H1 (cell line): ENCODE data around the gene NAA25. TPM values are rescaled to one million over a fixed set of nuclear protein-coding genes. Genes with fewer than 3 reads are reported as not detected.

Experiments
- CTCF ChIA-PET: fragments of 300-600 bp; sonication (Branson Sonifier 250); formaldehyde crosslinking; loops from one replicate; lab custom pipeline; 2021; ENCODE audit not compliant: partially characterized antibody; lab: Charles Lee
- POLR2A ChIA-PET: fragments of 300-600 bp; sonication (Branson Sonifier 250); formaldehyde crosslinking; loops from one replicate; lab custom pipeline; 2021; ENCODE audit warnings: inconsistent platforms; ENCODE audit not compliant: partially characterized antibody; lab: Charles Lee
- DNase-seq, 2 experiments: peaks; one replicate each; pipeline versions ENCODE4 v3.0.0 to v3.0.0-alpha.2; 2010 to 2022; ENCODE audit warnings: low spot score in 2 of 2, low read depth in 1 of 2, mixed read lengths in 1 of 2
- FAIRE-seq: peaks from 2 replicates; lab custom pipeline; 2011; peaks lifted over from hg19 to GRCh38; lab: Jason Lieb, UNC
- H2AFZ ChIP-seq: 2 replicates; pipeline ENCODE4 v1.8.1; 2012; ENCODE audit warnings: low read length, inconsistent platforms
- H2AK5ac ChIP-seq: 2 replicates; pipeline ENCODE4 v1.6.1; 2013; ENCODE audit warnings: low read depth, low read length
- H2BK120ac ChIP-seq: replicated peaks from 2 replicates; pipeline ENCODE3; 2013; ENCODE audit warnings: low read depth, low read length, inconsistent platforms
- H2BK12ac ChIP-seq: 2 replicates; pipeline ENCODE4 v1.6.1; 2013; ENCODE audit warnings: low read depth, low read length
- H2BK15ac ChIP-seq: 2 replicates; pipeline ENCODE4 v1.6.1; 2013; ENCODE audit warnings: low read length
- H2BK20ac ChIP-seq: 2 replicates; pipeline ENCODE4 v1.6.1; 2013; ENCODE audit warnings: low read length
- H2BK5ac ChIP-seq: 2 replicates; pipeline ENCODE4 v1.6.1; 2013; ENCODE audit warnings: low read depth, low read length
- H3K14ac ChIP-seq: 2 replicates; pipeline ENCODE4 v1.6.1; 2013; ENCODE audit warnings: inconsistent platforms; ENCODE audit not compliant: insufficient read length
- H3K18ac ChIP-seq: 2 replicates; pipeline ENCODE4 v1.6.1; 2013; ENCODE audit warnings: low read length; ENCODE audit errors: extremely low read depth
- H3K23ac ChIP-seq: 2 replicates; pipeline ENCODE4 v1.6.1; 2013; ENCODE audit warnings: inconsistent platforms; ENCODE audit not compliant: insufficient read length
- H3K23me2 ChIP-seq: 2 replicates; pipeline ENCODE4 v1.6.1; 2013; ENCODE audit warnings: low read depth, low read length
- H3K27ac ChIP-seq: 2 replicates; pipeline ENCODE4 v1.6.1; 2011; ENCODE audit warnings: low read depth, low read length, inconsistent platforms
- H3K27me3 ChIP-seq, 4 experiments: replicated peaks in 1 of 4; 1 replicate in 1 of 4; 2 replicates in 3 of 4; pipeline versions ENCODE4 v1.6.1 to v1.8.1; 2011 to 2013; ENCODE audit warnings: low read length in 3 of 4, mild to moderate bottlenecking in 3 of 4, inconsistent platforms in 2 of 4, mixed read lengths in 2 of 4, moderate library complexity in 1 of 4; ENCODE audit not compliant: control insufficient read depth in 3 of 4, insufficient read depth in 3 of 4; ENCODE audit errors: extremely low read depth in 1 of 4
- H3K36me3 ChIP-seq, 4 experiments: 2 replicates each; pipeline versions ENCODE4 v1.6.1 to v1.8.1; 2011 to 2013; ENCODE audit warnings: mild to moderate bottlenecking in 4 of 4, low read length in 3 of 4, moderate library complexity in 2 of 4, control low read depth in 1 of 4, inconsistent platforms in 1 of 4; ENCODE audit not compliant: insufficient read depth in 4 of 4, control insufficient read depth in 2 of 4
- H3K4ac ChIP-seq: replicated peaks from 2 replicates; pipeline ENCODE3; 2013; ENCODE audit warnings: low read length, low read depth, mixed read lengths, inconsistent platforms; ENCODE audit not compliant: insufficient read length
- H3K4me1 ChIP-seq, 4 experiments: replicated peaks in 1 of 4; 1 replicate in 1 of 4; 2 replicates in 3 of 4; pipeline versions ENCODE4 v1.6.1 to v1.8.1; 2011 to 2013; ENCODE audit warnings: low read length in 3 of 4, inconsistent platforms in 2 of 4, mixed read lengths in 1 of 4; ENCODE audit not compliant: insufficient read depth in 4 of 4, control insufficient read depth in 3 of 4
- H3K4me2 ChIP-seq, 2 experiments: 2 replicates each; pipeline versions ENCODE4 v1.6.1 to v1.8.1; 2011 to 2013; ENCODE audit warnings: low read depth in 2 of 2, low read length in 2 of 2, control low read depth in 1 of 2, inconsistent platforms in 1 of 2, mild to moderate bottlenecking in 1 of 2; ENCODE audit not compliant: insufficient read depth in 1 of 2
- H3K4me3 ChIP-seq, 4 experiments: fragments of 200-600, 300-600 bp in 1 of 4; sonication (generic), shearing (Covaris generic), sonication (Bioruptor Twin) in 1 of 4; 2 replicates each; pipeline versions ENCODE4 v1.5.1 to v1.8.1; 2011 to 2016; ENCODE audit warnings: low read length in 4 of 4, low read depth in 3 of 4, control low read depth in 2 of 4, inconsistent platforms in 2 of 4, mild to moderate bottlenecking in 2 of 4, mixed read lengths in 1 of 4, moderate library complexity in 1 of 4; ENCODE audit not compliant: insufficient read depth in 2 of 4; ENCODE audit errors: extremely low read depth in 1 of 4
- H3K56ac ChIP-seq: replicated peaks from 2 replicates; pipeline ENCODE3; 2013; ENCODE audit warnings: low read depth, mild to moderate bottlenecking, mixed read lengths, low read length, inconsistent platforms; ENCODE audit not compliant: insufficient read length
- H3K79me1 ChIP-seq: 2 replicates; pipeline ENCODE4 v1.6.1; 2013; ENCODE audit warnings: low read depth, low read length, control low read depth
- H3K79me2 ChIP-seq, 2 experiments: 2 replicates each; pipeline versions ENCODE4 v1.6.1 to v1.8.1; 2012 to 2013; ENCODE audit warnings: low read length in 2 of 2, mild to moderate bottlenecking in 2 of 2, inconsistent platforms in 1 of 2; ENCODE audit not compliant: insufficient read depth in 2 of 2, control insufficient read depth in 1 of 2
- H3K9ac ChIP-seq, 4 experiments: replicated peaks in 1 of 4; 1 replicate in 1 of 4; 2 replicates in 3 of 4; pipeline versions ENCODE4 v1.6.1 to v1.8.1; 2011 to 2013; ENCODE audit warnings: low read depth in 3 of 4, low read length in 3 of 4, control low read depth in 2 of 4, mild to moderate bottlenecking in 2 of 4, moderate library complexity in 2 of 4, inconsistent platforms in 1 of 4; ENCODE audit errors: extremely low read depth in 1 of 4
- H3K9me3 ChIP-seq, 2 experiments: 2 replicates each; pipeline versions ENCODE4 v1.6.1 to v1.8.1; 2012 to 2013; ENCODE audit warnings: mild to moderate bottlenecking in 2 of 2, moderate library complexity in 2 of 2, control low read depth in 1 of 2, inconsistent platforms in 1 of 2, low read depth in 1 of 2, low read length in 1 of 2, mixed read lengths in 1 of 2; ENCODE audit not compliant: insufficient read depth in 2 of 2
- H4K20me1 ChIP-seq, 2 experiments: replicated peaks in 1 of 2; 2 replicates each; pipeline versions ENCODE3 to v1.8.1; 2011 to 2013; ENCODE audit warnings: inconsistent platforms in 2 of 2, low read length in 2 of 2, mild to moderate bottlenecking in 1 of 2; ENCODE audit not compliant: insufficient read depth in 2 of 2, control insufficient read depth in 1 of 2
- H4K5ac ChIP-seq: 2 replicates; pipeline ENCODE4 v1.6.1; 2013; ENCODE audit warnings: low read length, low read depth, mixed read lengths, inconsistent platforms; ENCODE audit not compliant: insufficient read length
- H4K8ac ChIP-seq: 2 replicates; pipeline ENCODE4 v1.8.0; 2013; ENCODE audit warnings: mild to moderate bottlenecking, moderate library complexity, low read length, inconsistent platforms; ENCODE audit not compliant: insufficient read depth; ENCODE audit errors: extremely low read depth
- H4K91ac ChIP-seq: replicated peaks from 2 replicates; pipeline ENCODE3; 2013; ENCODE audit warnings: low read length, mixed read lengths, inconsistent platforms; ENCODE audit not compliant: insufficient read length
- CBX8 ChIP-seq: fragments of 300-800, 300-1000 bp; sonication (generic); IDR thresholded peaks from 2 replicates; pipeline ENCODE4 v1.7.1; 2016; ENCODE audit warnings: low read depth, low read length, borderline replicate concordance
- E2F6 ChIP-seq: IDR thresholded peaks from 2 replicates; pipeline ENCODE4 v1.6.1; 2012; ENCODE audit warnings: inconsistent platforms
- EZH2 ChIP-seq: fragments of 200-600 bp; sonication (generic); IDR thresholded peaks from 2 replicates; pipeline ENCODE4 v1.7.1; 2012; ENCODE audit warnings: low read depth, mild to moderate bottlenecking, moderate library complexity, low read length, inconsistent platforms; ENCODE audit not compliant: severe bottlenecking
- SUZ12 ChIP-seq: fragments of 200-600 bp; sonication (generic); IDR thresholded peaks from 2 replicates; pipeline ENCODE4 v1.6.1; 2012; ENCODE audit warnings: mild to moderate bottlenecking, inconsistent platforms, low read length, moderate library complexity, mixed read lengths
- TCF12 ChIP-seq: IDR thresholded peaks from 2 replicates; pipeline ENCODE4 v1.6.1; 2011; ENCODE audit warnings: low read depth, mild to moderate bottlenecking, low read length
- WGBS, 2 experiments: shearing (Covaris generic) in 1 of 2; methylation state at CpG; one replicate each; pipeline versions ENCODE4 v1.1.6 to v1.1.7; 2013 to 2015; ENCODE audit warnings: low lambda C conversion rate in 2 of 2, mixed read lengths in 2 of 2, inconsistent platforms in 1 of 2, low coverage in 1 of 2, missing lambda C conversion rate in 1 of 2; ENCODE audit not compliant: insufficient replicate concordance in 2 of 2, insufficient coverage in 1 of 2, insufficient read length in 1 of 2; ENCODE audit errors: extremely low coverage in 1 of 2, missing lambda C conversion rate in 1 of 2; 5-methylcytosine and 5-hydroxymethylcytosine counted together
- polyA plus RNA-seq, 7 experiments: library from polyadenylated mRNA; depleted of rRNA in 3 of 7; stranded (reverse) in 5 of 7; unstranded in 2 of 7; fragments of >200 nt in 5 of 7; fragments of 200-250 nt in 2 of 7; gene quantifications; 1 replicate in 5 of 7; 2 replicates in 1 of 7; 4 replicates in 1 of 7; pipeline versions ENCODE4 v1.2.1 to v1.2.3, GENCODE V29; 2011 to 2013; ENCODE audit warnings: missing spikeins in 2 of 7, mixed read lengths in 2 of 7
- total RNA-seq: library from RNA; stranded (reverse); fragmentation: NEBNext Ultra II Directional; extraction: Animal tissue kit (Norgen Biotek cat#: 25700); gene quantifications from 2 replicates; pipeline ENCODE4 v1.2.1, GENCODE V29; 2021

The NAA25 gene
- total and polyA plus RNA-seq, 2 of the 8 experiments (the other 6 are each of a cell fraction or from before 2014, with no cell fraction given): 10.8 to 60.3 TPM

GRCh38 chr12:112140728-112141127 lies 32.1 kb upstream of the NAA25 start:
- TF ChIP-seq CBX8: no peak
- TF ChIP-seq TCF12: no peak
- no peak for TF ChIP-seq SUZ12
- TF ChIP-seq EZH2: no peak
- no peak for TF ChIP-seq E2F6
- POLR2A ChIA-PET: interaction anchor here (1.4 kb wide), 1 partner anchor 13 kb away, joined by 4 read pairs; no protein-coding TSS in a partner anchor
- no peak overlapping the region for H4K91ac ChIP-seq
- H3K9me3 ChIP-seq: no peaks in the 10 kb centered on the region
- H3K79me2 ChIP-seq: no peaks in the 10 kb centered on the region
- H2BK120ac ChIP-seq: no peak overlapping the region
- H3K4me3 ChIP-seq: no peak overlapping the region
- H4K8ac ChIP-seq: no peak overlapping the region
- CTCF ChIA-PET: interaction anchor here (0.6 kb wide), 1 partner anchor 1604 kb away, joined by 3 read pairs; no protein-coding TSS in a partner anchor
- H3K4me1 ChIP-seq: no peaks in the 10 kb centered on the region
- no peaks in the 10 kb centered on the region for H3K79me1 ChIP-seq
- H3K23ac ChIP-seq: no peak overlapping the region
- peaks cover 3 to 39% (median 30%) of the 10 kb centered on the region in 4 experiments; a peak in 6 of 8 replicates for H3K36me3 ChIP-seq
- DNase-seq: no peak
- H2BK20ac ChIP-seq: no peak overlapping the region
- no peaks in the 10 kb centered on the region; the same call in 1 of the 2 replicates for H3K23me2 ChIP-seq
- H4K20me1 ChIP-seq: no peaks in the 10 kb centered on the region
- H2BK15ac ChIP-seq: no peak overlapping the region
- H3K18ac ChIP-seq: no peak overlapping the region
- no peak overlapping the region for H3K14ac ChIP-seq
- FAIRE-seq: no peak
- H3K56ac ChIP-seq: no peak overlapping the region
- H2BK5ac ChIP-seq: no peak overlapping the region
- H3K27ac ChIP-seq: no peak overlapping the region
- no peak overlapping the region for H4K5ac ChIP-seq
- H3K9ac ChIP-seq: no peak overlapping the region
- WGBS, 2 experiments: 97% methylated on average over 5 of the region's 5 CpGs; no CpG with 5 or more reads in 1 of the 2 experiments
- H3K27me3 ChIP-seq: no peaks in the 10 kb centered on the region
- no peak overlapping the region for H3K4me2 ChIP-seq
- H3K4ac ChIP-seq: no peak overlapping the region
- H2AFZ ChIP-seq: no peak overlapping the region
- no peak overlapping the region for H2AK5ac ChIP-seq
- no peak overlapping the region for H2BK12ac ChIP-seq
